COLO829 (cell line): ENCODE data around the gene FAM53B.
A peak's percentile ranks its signal among the peaks of the same experiment; 100 is the strongest.
"Not testable (repeated sequence)": the region's sequence is repeated elsewhere in the genome, so short reads cannot be mapped to it uniquely, and the experiment has no call there.

Experiments
- DNase-seq: peaks from one replicate; pipeline ENCODE4 v3.0.0; 2012; ENCODE audit warnings: low spot score

The FAM53B gene

GRCh38 chr10:124744102-124745050 lies at the start of gene FAM53B:
FAM53B (minus strand) TSS chr10:124744378; CDS start chr10:124706713, 37,665 bp downstream.
- DNase-seq, result no peak

GRCh38 chr10:124792998-124793352 lies 48.8 kb upstream of the FAM53B start:
- no peak for DNase-seq

- peak; percentile 55 for DNase-seq
Measured at GRCh38 chr10:124791547-124792348, 47.6 kb upstream of the FAM53B start, which contains the start of gene EEF1AKMT2. EEF1AKMT2 (minus strand) TSS chr10:124791887; CDS start chr10:124791833, 54 bp downstream.

DNA sequence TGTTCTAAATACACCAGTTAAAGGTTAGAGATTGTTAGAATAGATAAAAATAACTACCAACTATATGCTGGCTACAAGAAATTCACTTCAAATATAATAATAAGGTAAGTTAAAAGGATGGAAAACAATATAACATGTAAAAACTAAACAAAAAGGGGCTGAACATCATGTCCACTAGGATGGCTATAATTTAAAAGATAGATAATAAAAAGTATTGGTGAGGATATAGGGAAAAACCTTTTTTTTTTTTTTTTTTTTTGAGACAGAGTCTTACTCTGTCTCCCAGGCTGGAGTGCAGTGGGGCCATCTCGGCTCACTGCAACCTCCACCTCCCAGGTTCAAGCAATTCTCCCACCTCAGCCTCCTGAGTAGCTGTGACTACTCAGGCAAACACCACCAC lies 38.7 kb upstream of the FAM53B start:
- not testable (repeated sequence) for DNase-seq

DNA sequence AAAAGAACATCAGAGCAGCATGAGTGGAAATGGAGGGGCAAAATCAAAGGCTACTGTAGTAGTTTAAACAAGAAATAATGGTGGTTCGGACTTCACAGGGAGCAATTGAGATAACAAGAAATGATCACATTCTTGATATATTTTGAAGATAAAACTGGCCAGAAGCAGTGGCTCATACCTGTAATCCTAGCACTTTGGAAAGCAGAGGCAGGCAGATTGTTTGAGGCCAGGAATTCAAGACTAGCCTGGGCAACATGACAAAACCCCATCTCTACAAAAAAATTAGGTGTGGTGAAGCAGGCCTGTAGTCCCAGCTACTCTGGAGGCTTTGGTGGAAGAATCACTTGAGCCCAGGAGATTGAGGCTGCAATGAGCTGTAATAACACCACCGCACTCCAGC lies 24.6 kb upstream of the FAM53B start:
- no peak for DNase-seq

DNA sequence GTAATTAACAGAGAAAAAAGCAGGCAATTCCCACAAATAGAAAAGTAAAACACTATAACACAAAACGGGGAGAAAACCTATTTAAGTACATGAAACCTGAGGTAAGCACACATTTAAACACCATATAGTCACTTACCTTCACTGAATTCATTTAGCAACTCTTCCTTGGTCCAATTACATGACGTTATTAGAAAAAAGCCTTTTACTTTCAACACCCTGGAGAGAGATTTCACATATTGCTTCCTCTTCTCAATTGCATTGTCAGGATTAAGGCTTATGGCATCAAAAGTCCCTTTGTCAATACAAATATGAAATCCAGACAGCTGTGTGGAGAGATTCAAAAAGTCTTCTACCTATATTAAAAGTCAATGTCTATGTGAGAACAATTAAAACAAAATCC lies 21.1 kb upstream of the FAM53B start:
- no peak for DNase-seq

GRCh38 chr10:124763267-124763666 lies 19.1 kb upstream of the FAM53B start:
- no peak for DNase-seq

GRCh38 chr10:124762281-124762680 lies 18.1 kb upstream of the FAM53B start:
- DNase-seq, result no peak

DNA sequence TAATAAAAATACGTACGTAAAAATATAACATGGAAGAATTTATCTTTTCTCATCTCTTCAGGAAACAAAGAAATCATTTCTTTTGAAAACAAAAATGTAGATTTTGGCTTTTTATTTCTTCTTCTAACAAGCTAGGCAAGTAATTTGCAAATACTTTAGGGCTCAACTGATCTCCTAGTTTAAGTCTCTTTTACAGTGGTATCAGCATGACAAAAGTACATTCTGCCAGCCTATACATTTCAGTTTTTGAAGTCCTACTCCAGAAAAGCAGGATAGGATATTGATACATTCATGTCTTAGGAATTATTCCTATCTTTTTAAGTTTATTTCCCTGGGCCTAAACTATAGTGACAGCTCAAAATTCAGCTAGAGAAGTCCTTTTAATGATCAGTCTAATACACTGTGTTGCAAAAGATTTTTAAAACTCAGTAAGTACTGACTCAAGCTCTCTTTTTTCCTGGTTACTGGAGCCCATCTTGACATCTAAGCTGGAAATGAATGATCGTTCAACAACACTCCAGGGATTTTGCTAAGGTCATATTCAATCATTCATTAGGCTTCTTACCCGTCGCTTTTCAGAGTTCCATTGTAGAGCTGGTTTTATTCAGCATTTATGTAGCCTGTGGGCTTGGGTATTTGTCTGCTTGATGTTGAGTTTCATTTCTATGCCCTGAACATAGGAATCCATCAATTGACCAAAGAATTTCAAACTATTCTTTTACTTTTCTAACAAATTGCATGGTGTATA lies 12.2 kb upstream of the FAM53B start:
- DNase-seq, result no peak

DNA sequence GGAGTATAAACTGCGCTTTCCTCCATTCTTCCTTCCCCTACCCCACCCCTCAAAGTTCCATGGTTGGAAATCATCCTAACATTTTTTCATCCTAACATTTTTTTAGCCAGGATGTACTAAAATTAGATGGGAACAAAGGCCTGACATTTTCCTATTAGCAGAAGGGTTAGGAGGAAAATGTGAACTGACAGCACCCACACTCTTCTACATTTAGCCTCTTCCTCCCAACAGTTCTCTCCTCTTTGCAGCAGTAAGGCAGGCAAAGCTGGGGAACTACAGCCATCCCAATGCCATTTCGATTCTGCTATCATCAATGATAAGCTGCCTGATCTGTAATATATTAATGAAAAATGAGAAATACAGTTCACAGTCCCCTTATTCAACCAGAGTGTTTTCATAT lies 11.4 kb upstream of the FAM53B start:
- no peak for DNase-seq

DNA sequence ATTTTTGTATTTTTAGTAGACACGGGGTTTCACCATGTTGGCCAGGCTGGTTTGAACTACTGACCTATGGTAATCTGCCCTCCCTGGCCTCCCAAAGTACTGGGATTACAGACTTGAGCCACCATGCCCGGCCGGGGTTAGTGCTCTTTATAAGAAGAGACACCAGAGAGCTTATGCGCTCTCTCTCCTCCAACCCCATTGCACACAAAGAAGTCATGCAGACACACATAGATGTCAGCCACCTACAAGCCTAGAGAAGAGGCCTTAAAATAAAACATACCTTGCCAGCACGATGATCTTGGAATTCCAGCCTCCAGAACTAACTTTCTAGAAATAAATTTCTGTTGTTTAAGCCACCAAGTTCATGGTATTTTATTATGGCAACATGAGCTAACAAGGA lies 10.0 kb upstream of the FAM53B start:
- DNase-seq, result no peak

DNA sequence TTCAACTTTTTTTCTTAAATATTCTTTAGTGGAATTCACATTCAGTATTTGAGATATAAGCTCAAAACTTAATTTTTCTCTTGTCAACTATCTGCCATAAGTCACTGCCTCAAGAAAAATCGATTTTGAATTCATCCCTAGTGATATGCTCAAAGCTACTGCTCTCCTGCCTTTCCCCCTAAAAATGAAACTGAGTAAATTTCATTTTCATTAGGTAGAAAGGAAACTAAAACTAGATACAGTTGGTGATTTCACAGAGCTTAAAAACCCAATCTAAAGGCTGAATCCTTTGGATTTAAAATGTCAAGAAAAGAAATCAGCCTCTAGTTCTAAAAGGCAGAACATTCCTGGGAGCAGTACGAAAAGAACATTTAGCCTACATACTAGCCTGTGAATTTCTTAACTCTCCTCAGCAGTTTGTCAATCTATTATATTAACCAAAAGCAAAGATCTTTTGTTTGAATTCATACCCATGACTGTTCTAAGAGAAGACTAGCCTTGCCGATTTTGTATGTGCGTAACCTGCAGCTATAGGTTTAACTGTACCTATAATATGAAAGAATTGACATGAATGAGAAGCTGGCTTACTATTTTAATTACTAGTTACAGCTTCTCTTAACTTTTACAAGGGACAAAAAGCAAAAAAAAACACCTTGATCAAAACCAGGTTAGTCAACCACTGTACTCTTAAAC lies 4.9 kb upstream of the FAM53B start:
- DNase-seq, result no peak

GRCh38 chr10:124748166-124748565 lies 4.0 kb upstream of the FAM53B start:
- no peak for DNase-seq

- DNase-seq, result no peak
Measured at GRCh38 chr10:124747745-124748144, 3.6 kb upstream of the FAM53B start.

DNA sequence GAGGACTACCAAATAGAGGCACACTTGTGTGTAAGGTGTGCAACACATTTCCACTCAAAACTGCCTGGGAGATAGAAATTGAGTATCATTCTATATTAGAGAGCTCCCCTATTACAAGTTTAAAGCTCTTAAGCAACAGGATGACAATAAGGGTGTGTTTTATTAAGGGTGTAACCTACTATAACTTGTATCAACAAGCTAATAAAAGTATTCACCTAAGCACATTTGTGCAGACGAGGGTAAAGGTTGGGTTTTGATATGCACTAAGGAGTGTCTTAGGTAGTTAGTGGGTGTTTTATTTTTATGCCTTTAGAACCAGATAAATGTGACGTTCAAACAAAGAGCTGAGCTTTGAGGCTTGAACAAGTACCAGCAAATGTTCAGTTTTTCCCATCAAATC lies 2.8 kb upstream of the FAM53B start:
- no peak for DNase-seq

GRCh38 chr10:124746447-124746846 lies 2.3 kb upstream of the FAM53B start:
- not testable (repeated sequence) for DNase-seq

- DNase-seq, result no peak
Measured at GRCh38 chr10:124745673-124746072, 1.5 kb upstream of the FAM53B start.

DNA sequence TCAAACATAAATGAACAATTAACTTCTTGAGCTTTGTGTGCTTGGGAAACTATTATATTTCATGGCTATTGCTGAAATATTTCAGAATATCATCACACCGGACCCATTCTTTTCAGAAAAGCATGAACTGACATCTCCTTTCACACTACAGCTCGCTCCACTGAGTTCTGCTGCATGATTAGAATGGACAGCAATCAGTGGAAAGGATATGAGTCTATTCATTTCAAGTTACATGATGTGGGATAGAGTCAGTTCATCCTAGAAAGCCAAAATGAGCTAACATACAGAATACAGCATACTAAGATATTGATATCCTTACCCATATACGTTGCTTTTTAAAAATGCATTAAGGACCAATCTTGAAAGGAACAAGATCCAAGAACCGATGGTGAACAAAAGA lies 1.1 kb upstream of the FAM53B start:
- no peak for DNase-seq

DNA sequence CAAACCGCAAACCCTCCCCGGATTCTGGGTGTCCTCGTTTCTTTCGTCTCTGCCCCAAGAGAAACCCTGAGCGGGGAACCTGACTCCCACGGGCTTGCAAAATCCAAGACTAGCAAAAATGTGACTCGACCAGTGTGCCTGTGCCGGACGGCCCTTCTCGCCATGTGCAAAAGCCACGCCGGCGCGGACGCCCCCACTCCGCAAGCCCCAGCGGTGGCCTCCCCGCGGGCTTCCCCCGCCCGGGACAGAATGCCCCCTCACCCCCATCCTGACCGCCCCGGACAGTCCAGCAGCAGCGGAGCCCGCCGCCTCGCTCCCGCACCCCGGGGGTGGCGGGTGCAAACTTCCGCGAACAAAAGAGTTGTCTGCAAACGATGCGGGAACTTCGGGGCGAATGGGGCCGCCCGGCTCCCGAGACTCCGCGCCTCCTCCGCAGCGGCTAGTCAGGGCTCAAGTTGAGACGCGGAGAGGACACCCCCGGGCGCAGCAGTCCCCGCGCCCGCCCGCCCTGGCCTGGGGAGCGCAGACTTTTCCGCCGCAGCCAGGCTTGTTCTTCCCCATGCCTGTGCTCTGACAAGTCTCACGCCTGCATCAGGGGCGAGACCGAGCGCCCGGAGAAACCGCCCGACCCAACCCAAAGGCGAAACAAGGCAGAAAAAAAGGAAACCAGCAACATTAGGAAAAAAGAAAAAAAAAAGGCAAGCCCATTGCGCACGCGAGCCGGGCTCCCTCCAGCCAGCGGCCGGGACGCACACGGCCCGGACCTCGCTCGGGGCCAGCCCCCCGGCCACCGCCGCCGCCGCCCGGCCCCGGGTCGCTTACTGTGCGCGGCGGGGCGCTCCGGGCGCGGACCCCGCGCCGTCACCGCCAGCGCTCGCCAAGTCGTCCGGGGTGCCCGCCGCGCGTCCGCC lies 732 bp downstream of the FAM53B start:
- DNase-seq, result no peak

DNA sequence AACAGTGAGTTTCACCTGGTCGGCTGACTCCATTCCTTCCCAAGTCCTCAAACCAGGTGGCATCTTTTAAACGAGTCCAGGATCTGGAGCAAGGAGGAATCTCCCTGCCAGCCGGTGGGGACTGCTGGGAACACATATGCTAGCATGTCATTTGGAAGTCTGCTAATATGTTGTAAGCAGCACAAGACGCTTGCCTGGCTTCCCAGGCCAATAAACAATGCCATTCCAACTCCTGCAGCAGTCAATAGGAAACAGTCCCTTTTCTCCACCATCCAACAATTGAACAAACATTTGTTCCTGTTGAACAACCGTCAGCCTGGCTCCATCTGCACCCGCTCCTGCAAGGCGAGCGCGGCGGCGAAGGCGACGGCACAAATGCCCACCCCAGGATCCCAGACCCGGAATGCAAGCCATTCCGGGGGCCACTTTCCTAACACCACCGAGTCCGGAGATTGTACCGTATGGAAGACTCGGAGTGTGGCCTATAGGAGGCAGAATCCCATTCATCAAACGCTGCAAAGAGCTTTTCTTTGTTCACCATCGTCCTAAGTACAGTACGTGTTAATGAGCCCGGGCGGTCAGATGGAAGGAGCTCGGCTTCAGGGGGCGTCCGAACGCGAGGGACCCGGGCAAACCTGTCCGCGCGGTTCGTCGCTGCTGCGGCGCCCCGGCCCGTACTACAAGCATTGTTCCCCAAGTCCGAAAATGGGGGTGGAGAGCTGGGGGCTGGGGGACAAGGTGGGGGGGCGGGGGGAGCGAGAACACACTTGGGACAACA lies 1.6 kb downstream of the FAM53B start:
- no peak for DNase-seq
